K562 (cell line): Measurements from ENCODE around the gene C15orf61. TPM values are rescaled to one million over a fixed set of nuclear protein-coding genes. Genes with fewer than 3 reads are reported as not detected.

Experiments
- BHLHE40 ChIP-seq: IDR thresholded peaks from 2 replicates; pipeline ENCODE4 v1.6.1; 2011; ENCODE audit warnings: low read length, improper control_type of control experiment
- HDAC3 ChIP-seq: fragments of 450-650 bp; IDR thresholded peaks from 2 replicates; pipeline ENCODE4 v1.6.1; 2018; ENCODE audit warnings: borderline replicate concordance, mild to moderate bottlenecking, moderate library complexity; ENCODE audit not compliant: partially characterized antibody
- JUNB ChIP-seq: fragments of 450-650 bp; formaldehyde crosslinking; conservative IDR thresholded peaks from 2 replicates; pipeline ENCODE4 v1.4.0; 2020; ENCODE audit warnings: mild to moderate bottlenecking
- NRF1 ChIP-seq, 2 experiments: fragments of 450-650 bp; IDR thresholded peaks in 1 of 2; conservative IDR thresholded peaks in 1 of 2; 2 replicates each; pipeline ENCODE4 v1.6.1; 2014; ENCODE audit warnings: mild to moderate bottlenecking in 2 of 2
- RBM22 ChIP-seq: fragments of 200-400 bp; formaldehyde crosslinking; IDR thresholded peaks from 2 replicates; pipeline ENCODE4 v1.6.1; 2018; ENCODE audit warnings: low read length, low read depth; ENCODE audit not compliant: poor library complexity, severe bottlenecking
- RBM25 ChIP-seq: fragments of 200-400 bp; formaldehyde crosslinking; IDR thresholded peaks from 2 replicates; pipeline ENCODE4 v1.6.1; 2018; ENCODE audit warnings: low read length, low read depth, moderate library complexity; ENCODE audit not compliant: severe bottlenecking
- SAP30 ChIP-seq: fragments of 200-600 bp; sonication (generic); IDR thresholded peaks from 2 replicates; pipeline ENCODE4 v1.6.1; 2012; ENCODE audit warnings: borderline replicate concordance, low read depth, mild to moderate bottlenecking, moderate library complexity, low read length, control low read depth, inconsistent platforms; ENCODE audit not compliant: insufficient read depth, poor library complexity, severe bottlenecking
- SP1 ChIP-seq: sonication (generic); formaldehyde crosslinking; IDR thresholded peaks from 2 replicates; pipeline ENCODE4 v1.8.1; 2022; ENCODE audit warnings: mild to moderate bottlenecking, missing genetic modification reagents
- STAT6 ChIP-seq: sonication (generic); formaldehyde crosslinking; IDR thresholded peaks from 2 replicates; pipeline ENCODE4 v1.8.1; 2023; ENCODE audit warnings: mild to moderate bottlenecking, missing genetic modification reagents
- TSC22D4 ChIP-seq: fragments of 450-650 bp; IDR thresholded peaks from 2 replicates; pipeline ENCODE4 v1.6.1; 2016; ENCODE audit warnings: missing genetic modification characterization, missing biosample characterization, control low read depth
- ZBTB40 ChIP-seq, 2 experiments: fragments of 450-650 bp in 1 of 2; sonication (generic) in 1 of 2; formaldehyde crosslinking in 1 of 2; IDR thresholded peaks; 2 replicates each; pipeline versions ENCODE4 v1.7.1 to v1.9.0; 2016 to 2022; ENCODE audit warnings: inconsistent platforms in 1 of 2, mild to moderate bottlenecking in 1 of 2, missing genetic modification reagents in 1 of 2
- ZNF354B ChIP-seq: fragments of 250-450 bp; sonication (Bioruptor Pico); IDR thresholded peaks from 2 replicates; pipeline ENCODE4 v1.4.0; 2020
- ZSCAN29 ChIP-seq: fragments of 450-650 bp; IDR thresholded peaks from 2 replicates; pipeline ENCODE4 v1.6.1; 2017
- polyA plus RNA-seq, 8 experiments: library from polyadenylated mRNA; depleted of rRNA in 4 of 8; stranded (reverse) in 5 of 8; unstranded in 3 of 8; fragments of >200 nt; fragmentation: Nextera tagmentation in 2 of 8; fragmentation: Illumina TruSeq in 1 of 8; extraction: Ambion mirVana in 2 of 8; extraction: Trizol in 1 of 8; gene quantifications; 2 replicates each; pipeline versions ENCODE4 v1.2.1 to v1.2.3, GENCODE V29; 2011 to 2014; ENCODE audit warnings: inconsistent platforms in 1 of 8, missing spikeins in 1 of 8
- total RNA-seq, 7 experiments: library from RNA; depleted of rRNA in 6 of 7; stranded (reverse); fragments of >200 nt in 6 of 7; fragmentation: Illumina TruSeq in 2 of 7; extraction: Trizol in 2 of 7; gene quantifications; 2 replicates each; pipeline versions ENCODE4 v1.2.1 to v1.2.3, GENCODE V29; 2011 to 2021; ENCODE audit warnings: low replicate concordance in 1 of 7

Gene C15orf61
- total and polyA plus RNA-seq, 9 of the 15 experiments (the other 6 are each of a cell fraction or from before 2014, with no cell fraction given) = 1.6 to 10.5 (median 4.3) TPM

- TF ChIP-seq RBM25 (no peak), ZBTB40 (IDR thresholded peaks at IDR 0.05) (no peak), ZBTB40 (CRISPR knock-in tag; IDR thresholded peaks at IDR 0.05) (no peak), TSC22D4 (tag) (no peak), SP1 (peak; percentile 39; the same call in 1 of the 2 replicates), ZNF354B (CRISPR knock-in tag) (no peak), HDAC3 (no peak), SAP30 (peak; percentile 1), JUNB (no peak), NRF1 (conservative IDR thresholded peaks at IDR 0.05 in 1 of 2, IDR thresholded peaks at IDR 0.05 in 1 of 2) (peak; percentile 79 to 81), STAT6 (CRISPR knock-in tag) (no peak), RBM22 (no peak), ZSCAN29 (no peak), BHLHE40 (no peak)
These were observed 1.0 kb downstream of the C15orf61 start (continued) for GRCh38 chr15:67521783-67522568.
